Trophoblast cell (in vitro differentiated cells and primary cell): ENCODE measurements around the gene CNDP2.

Source experiments
- DNase-seq, 2 donors: peaks; one replicate each; pipeline ENCODE4 v3.0.0-alpha.2; 2016
- H2AFZ ChIP-seq: 2 replicates; pipeline ENCODE4 v1.6.1; 2013; ENCODE audit warnings: low read length, moderate library complexity, mild to moderate bottlenecking; ENCODE audit not compliant: insufficient read depth, poor library complexity
- H2AK5ac ChIP-seq: 2 replicates; pipeline ENCODE4 v1.6.1; 2013; ENCODE audit warnings: mild to moderate bottlenecking, low read length
- H2BK120ac ChIP-seq: 2 replicates; pipeline ENCODE4 v1.6.1; 2013; ENCODE audit warnings: low read length, mild to moderate bottlenecking, moderate library complexity; ENCODE audit not compliant: insufficient read depth, poor library complexity
- H2BK12ac ChIP-seq: 2 replicates; pipeline ENCODE4 v1.6.1; 2013; ENCODE audit warnings: mild to moderate bottlenecking, low read length, moderate library complexity
- H2BK5ac ChIP-seq: 2 replicates; pipeline ENCODE4 v1.6.1; 2013; ENCODE audit warnings: low read length, low read depth, moderate library complexity, mild to moderate bottlenecking; ENCODE audit not compliant: poor library complexity
- H3K14ac ChIP-seq: 2 replicates; pipeline ENCODE4 v1.6.1; 2013; ENCODE audit warnings: mild to moderate bottlenecking, low read length
- H3K18ac ChIP-seq: 2 replicates; pipeline ENCODE4 v1.6.1; 2013; ENCODE audit warnings: mild to moderate bottlenecking, low read length
- H3K23ac ChIP-seq: 2 replicates; pipeline ENCODE4 v1.6.1; 2013; ENCODE audit warnings: low read length
- H3K27ac ChIP-seq: 2 replicates; pipeline ENCODE4 v1.5.1; 2013; ENCODE audit warnings: low read depth, mild to moderate bottlenecking, inconsistent platforms, low read length, moderate library complexity
- H3K27me3 ChIP-seq: 2 replicates; pipeline ENCODE4 v1.6.1; 2013; ENCODE audit warnings: inconsistent platforms, mild to moderate bottlenecking, low read length, moderate library complexity; ENCODE audit not compliant: insufficient read depth
- H3K36me3 ChIP-seq, 2 experiments: 1 replicate in 1 of 2; 2 replicates in 1 of 2; pipeline ENCODE4 v1.6.1; 2013; ENCODE audit warnings: low read length in 2 of 2, mild to moderate bottlenecking in 2 of 2, moderate library complexity in 1 of 2; ENCODE audit not compliant: insufficient read depth in 2 of 2, control insufficient read depth in 1 of 2
- H3K4ac ChIP-seq: 2 replicates; pipeline ENCODE4 v1.6.1; 2013; ENCODE audit warnings: low read depth, mild to moderate bottlenecking, low read length, moderate library complexity
- H3K4me1 ChIP-seq, 2 experiments: 1 replicate in 1 of 2; 2 replicates in 1 of 2; pipeline ENCODE4 v1.6.1; 2013; ENCODE audit warnings: low read length in 2 of 2, mild to moderate bottlenecking in 2 of 2, moderate library complexity in 1 of 2; ENCODE audit not compliant: insufficient read depth in 2 of 2, control insufficient read depth in 1 of 2
- H3K4me2 ChIP-seq: 2 replicates; pipeline ENCODE4 v1.6.1; 2013; ENCODE audit warnings: inconsistent platforms, mild to moderate bottlenecking, low read length, moderate library complexity
- H3K4me3 ChIP-seq: 2 replicates; pipeline ENCODE4 v1.5.1; 2013; ENCODE audit warnings: mild to moderate bottlenecking, low read depth, low read length, inconsistent platforms
- H3K79me1 ChIP-seq: one replicate; pipeline ENCODE4 v1.6.1; 2013; ENCODE audit warnings: low read length
- H3K79me2 ChIP-seq: 2 replicates; pipeline ENCODE4 v1.6.1; 2013; ENCODE audit warnings: low read length, mild to moderate bottlenecking; ENCODE audit not compliant: control insufficient read depth, insufficient read depth, poor library complexity
- H3K9ac ChIP-seq: 2 replicates; pipeline ENCODE4 v1.6.1; 2013; ENCODE audit warnings: mild to moderate bottlenecking, low read length
- H3K9me3 ChIP-seq: 2 replicates; pipeline ENCODE4 v1.6.1; 2013; ENCODE audit warnings: low read depth, mild to moderate bottlenecking, control low read depth, inconsistent platforms, low read length; ENCODE audit not compliant: insufficient read depth
- H4K12ac ChIP-seq: 2 replicates; pipeline ENCODE4 v1.6.1; 2013; ENCODE audit warnings: low read depth, mild to moderate bottlenecking, low read length, moderate library complexity
- H4K8ac ChIP-seq: 2 replicates; pipeline ENCODE4 v1.6.1; 2013; ENCODE audit warnings: low read depth, mild to moderate bottlenecking, low read length, moderate library complexity
- H4K91ac ChIP-seq: one replicate; pipeline ENCODE4 v1.6.1; 2013; ENCODE audit warnings: low read depth, mild to moderate bottlenecking, low read length, moderate library complexity
- WGBS: extraction: QIAGEN DNeasy Blood & Tissue Kit; methylation state at CpG from one replicate; pipeline ENCODE4 v1.1.7; 2013; ENCODE audit warnings: missing lambda C conversion rate; ENCODE audit not compliant: insufficient read length, insufficient coverage; ENCODE audit errors: extremely low coverage; 5-methylcytosine and 5-hydroxymethylcytosine counted together

Gene CNDP2

DNA sequence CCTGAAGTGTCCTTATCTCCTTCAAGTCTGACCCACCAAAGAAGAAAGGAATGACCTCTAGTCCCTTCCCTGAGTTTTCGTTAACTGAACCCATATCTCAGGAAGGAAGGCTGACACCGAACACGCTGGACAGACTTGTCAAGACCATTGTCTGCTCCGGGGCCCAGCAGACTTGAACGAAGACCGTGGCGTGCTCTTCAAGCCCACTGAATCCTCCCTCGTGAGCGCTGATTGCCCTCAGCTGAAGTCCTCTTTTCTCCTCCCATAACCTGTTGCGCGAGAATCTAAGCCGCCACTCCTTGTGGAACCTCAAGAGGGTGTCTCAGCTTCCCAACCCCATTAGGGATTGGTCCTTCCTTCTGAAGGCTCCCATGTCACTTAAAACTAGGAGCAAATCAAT lies 37.5 kb downstream of the CNDP2 start:
- H3K4ac ChIP-seq, result no peak overlapping the region
- no peak overlapping the region for H4K91ac ChIP-seq
- no peaks in the 10 kb centered on the region for H3K79me1 ChIP-seq
- H3K23ac ChIP-seq, result no peak overlapping the region
- no peak overlapping the region for H2BK120ac ChIP-seq
- H3K4me3 ChIP-seq, result no peak overlapping the region
- H3K27ac ChIP-seq, result no peak overlapping the region
- H3K79me2 ChIP-seq, result no peaks in the 10 kb centered on the region
- no peak overlapping the region for H3K18ac ChIP-seq
- no peak overlapping the region for H3K14ac ChIP-seq
- DNase-seq, result no peak
- no CpG with 5 or more reads among the region's 12 CpGs for WGBS
- H2BK5ac ChIP-seq, result no peak overlapping the region
- no peak overlapping the region for H3K9ac ChIP-seq
- no peak overlapping the region for H2AFZ ChIP-seq
- no peaks in the 10 kb centered on the region for H3K4me1 ChIP-seq
- no peak overlapping the region for H3K4me2 ChIP-seq
- no peak overlapping the region for H4K12ac ChIP-seq
- H4K8ac ChIP-seq, result no peak overlapping the region
- H3K9me3 ChIP-seq, result peaks cover 6% of the 10 kb centered on the region
- no peak overlapping the region for H2AK5ac ChIP-seq
- no peaks in the 10 kb centered on the region for H3K36me3 ChIP-seq
- no peaks in the 10 kb centered on the region for H3K27me3 ChIP-seq
- H2BK12ac ChIP-seq, result no peak overlapping the region

DNA sequence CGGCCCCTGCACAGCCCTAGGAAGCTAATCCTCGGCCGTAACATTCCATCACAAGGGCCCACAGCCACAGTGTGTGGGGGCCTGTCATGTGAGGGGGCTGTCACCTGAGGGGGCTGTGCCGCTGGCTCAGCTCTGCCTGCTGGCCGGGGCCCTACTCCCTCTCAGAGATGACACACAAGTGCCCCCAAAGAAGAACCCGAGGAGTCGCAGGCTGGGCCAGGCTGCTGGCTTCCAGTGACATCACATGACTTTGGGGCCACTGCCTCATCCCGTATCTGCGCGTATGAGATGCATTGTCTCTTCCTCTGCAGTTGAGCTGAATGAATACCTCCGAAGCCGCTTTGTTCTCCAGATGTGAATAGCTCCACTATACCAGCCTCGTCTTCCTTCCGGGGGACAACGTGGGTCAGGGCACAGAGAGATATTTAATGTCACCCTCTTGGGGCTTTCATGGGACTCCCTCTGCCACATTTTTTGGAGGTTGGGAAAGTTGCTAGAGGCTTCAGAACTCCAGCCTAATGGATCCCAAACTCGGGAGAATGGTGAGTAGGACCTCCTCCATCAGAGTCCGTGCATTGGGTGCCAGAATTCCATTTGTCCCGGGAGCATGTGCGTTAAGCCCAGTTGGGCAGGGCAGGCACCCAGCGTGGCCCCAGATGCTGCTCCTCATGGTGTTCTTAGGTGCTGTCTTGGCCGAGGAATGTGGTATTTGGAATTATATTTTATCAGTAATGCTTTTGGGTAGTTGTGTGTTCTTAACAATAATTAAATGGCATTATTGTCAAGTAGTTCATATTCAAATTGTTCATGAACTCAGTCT lies 38.2 kb downstream of the CNDP2 start, which contains the start of gene CNDP1:
Gene CNDP1 (plus strand): TSS at position 351 of the 820 bp plus-strand sequence. CDS start 168 bp downstream, at position 519.
- H2BK5ac ChIP-seq, result no peak within 1 kb of the TSS
- H3K18ac ChIP-seq, result no peak within 1 kb of the TSS
- WGBS, result no CpG with 5 or more reads among the region's 21 CpGs
- H4K91ac ChIP-seq, result no peak within 1 kb of the TSS
- no peak within 1 kb of the TSS for H3K4ac ChIP-seq
- H3K14ac ChIP-seq, result no peak within 1 kb of the TSS
- no peaks in the 10 kb centered on the region for H3K27me3 ChIP-seq
- H2AFZ ChIP-seq, result no peak within 1 kb of the TSS
- no peak within 1 kb of the TSS for H2AK5ac ChIP-seq
- H4K8ac ChIP-seq, result no peak within 1 kb of the TSS
- DNase-seq, result no peak
- H3K4me3 ChIP-seq, result no peak within 1 kb of the TSS
- peaks cover 6% of the 10 kb centered on the region for H3K9me3 ChIP-seq
- H3K23ac ChIP-seq, result no peak within 1 kb of the TSS
- no peaks in the 10 kb centered on the region for H3K36me3 ChIP-seq
- H3K27ac ChIP-seq, result no peak within 1 kb of the TSS
- no peaks in the 10 kb centered on the region for H3K4me1 ChIP-seq
- H2BK120ac ChIP-seq, result no peak within 1 kb of the TSS
- no peaks in the 10 kb centered on the region for H3K79me1 ChIP-seq
- H3K9ac ChIP-seq, result peak within 1 kb of the TSS; percentile 49
- H4K12ac ChIP-seq, result no peak within 1 kb of the TSS
- no peak within 1 kb of the TSS for H3K4me2 ChIP-seq
- no peak within 1 kb of the TSS for H2BK12ac ChIP-seq
- H3K79me2 ChIP-seq, result no peaks in the 10 kb centered on the region

DNA sequence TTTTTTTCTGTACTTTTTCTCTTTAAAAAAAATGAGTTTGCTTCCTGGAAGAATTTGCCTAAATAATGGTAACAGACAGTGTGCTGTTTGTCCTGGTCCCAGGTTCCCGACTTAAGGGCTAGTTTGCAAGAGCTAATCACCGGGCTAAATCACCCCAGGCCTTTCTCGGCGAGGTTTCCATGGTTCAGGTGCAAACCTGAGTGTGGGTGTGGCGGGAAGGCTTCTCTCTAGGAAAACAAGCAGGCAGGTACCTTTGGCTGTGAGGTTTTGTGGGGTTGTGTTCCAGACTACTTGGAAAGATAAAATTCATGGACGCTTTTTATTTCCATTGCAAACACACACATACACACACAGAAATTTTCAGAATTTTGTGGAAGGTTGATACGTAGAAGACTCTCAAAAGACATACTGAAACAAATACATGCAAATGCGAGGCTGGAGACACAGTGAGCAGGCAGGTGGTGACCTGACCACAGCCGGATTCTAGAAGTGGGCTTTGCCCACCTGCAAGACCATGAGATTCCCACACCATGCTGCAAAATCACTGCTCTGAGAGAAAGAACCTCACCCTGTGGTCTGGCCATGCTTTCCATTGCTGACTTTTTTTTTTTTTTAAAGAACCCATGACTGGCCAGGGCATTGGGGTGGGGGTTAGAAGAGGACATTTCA lies 39.0 kb downstream of the CNDP2 start:
- Histone ChIP-seq H3K36me3 (no peaks in the 10 kb centered on the region), H3K14ac (no peak overlapping the region), H3K4me2 (no peak overlapping the region), H2AK5ac (no peak overlapping the region), H3K4ac (no peak overlapping the region), H2BK12ac (no peak overlapping the region), H3K27me3 (no peaks in the 10 kb centered on the region), H3K4me3 (no peak overlapping the region), H3K18ac (no peak overlapping the region), H3K27ac (no peak overlapping the region), H3K9ac (no peak overlapping the region), H4K12ac (no peak overlapping the region), H3K79me1 (no peaks in the 10 kb centered on the region), H3K23ac (no peak overlapping the region), H4K91ac (no peak overlapping the region), H3K4me1 (no peaks in the 10 kb centered on the region), H4K8ac (no peak overlapping the region), H2BK5ac (no peak overlapping the region), H2BK120ac (no peak overlapping the region), H2AFZ (no peak overlapping the region), H3K79me2 (no peaks in the 10 kb centered on the region), H3K9me3 (peaks cover 6% of the 10 kb centered on the region)
- DNase-seq, result no peak
- no CpG with 5 or more reads among the region's 9 CpGs for WGBS

DNA sequence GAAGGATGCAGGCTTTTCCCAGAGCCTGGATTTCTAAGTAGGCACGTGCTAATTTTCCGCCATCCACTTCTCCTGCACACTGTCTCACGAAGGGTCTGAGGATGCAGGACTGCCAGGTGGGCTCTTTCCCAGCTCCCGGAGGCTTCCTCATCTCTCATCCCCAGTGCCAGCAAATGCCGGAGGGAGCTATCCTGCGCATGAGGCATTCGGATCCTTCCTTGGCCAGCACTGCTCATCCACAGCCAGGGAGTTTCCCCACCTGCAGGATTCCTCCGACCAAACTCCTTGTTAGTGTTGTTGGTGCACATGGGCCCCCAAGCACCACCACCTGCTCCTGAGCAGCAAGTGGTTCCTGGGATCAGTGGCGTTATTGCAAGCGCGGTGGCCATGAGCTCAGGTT lies 43.1 kb downstream of the CNDP2 start:
- Histone ChIP-seq H2AK5ac (no peak overlapping the region), H3K79me2 (no peaks in the 10 kb centered on the region), H3K4ac (no peak overlapping the region), H2AFZ (no peak overlapping the region), H4K8ac (no peak overlapping the region), H3K18ac (no peak overlapping the region), H4K12ac (no peak overlapping the region), H3K4me1 (peaks cover 8 to 9% of the 10 kb centered on the region in 2 experiments), H3K36me3 (no peaks in the 10 kb centered on the region), H2BK12ac (no peak overlapping the region), H3K9me3 (no peaks in the 10 kb centered on the region), H3K27ac (no peak overlapping the region), H3K9ac (no peak overlapping the region), H3K4me3 (no peak overlapping the region), H3K23ac (no peak overlapping the region), H2BK120ac (no peak overlapping the region), H4K91ac (no peak overlapping the region), H3K27me3 (no peaks in the 10 kb centered on the region), H3K79me1 (no peaks in the 10 kb centered on the region), H3K4me2 (no peak overlapping the region), H2BK5ac (no peak overlapping the region), H3K14ac (no peak overlapping the region)
- WGBS, result no CpG with 5 or more reads among the region's 11 CpGs
- no peak for DNase-seq
